ENCODE measurements around the gene USE1. TPM values are rescaled to one million over a fixed set of nuclear protein-coding genes. Genes with fewer than 3 reads are reported as not detected.
A peak's percentile ranks its signal among the peaks of the same experiment; 100 is the strongest.

The USE1 gene
- total and polyA plus RNA-seq, 9 of the 15 experiments (the other 6 are each of a cell fraction or from before 2014, with no cell fraction given): 17.3 to 52.4 (median 34.0) TPM

- no peak for TF ChIP-seq ZNF3 (CRISPR knock-in tag; IDR thresholded peaks at IDR 0.05)
- no peak for TF ChIP-seq ETV5 (CRISPR knock-in tag; IDR thresholded peaks at IDR 0.05; ENCODE audit: low read depth)
- no peak for TF ChIP-seq TAF15 (IDR thresholded peaks at IDR 0.05; ENCODE audit: low read depth, low read length)
- 0 out of 2 replicates have a peak, but pooled peaks have one; percentile 28 for TF ChIP-seq ZNF75A (CRISPR knock-in tag; IDR thresholded peaks at IDR 0.05)
- TF ChIP-seq CBFA2T3 (IDR thresholded peaks at IDR 0.05): no peak
- no peak for TF ChIP-seq SREBF1 (IDR thresholded peaks at IDR 0.05; ENCODE audit: borderline replicate concordance, low read depth, low read length)
- no peak for TF ChIP-seq HDAC6 (IDR thresholded peaks at IDR 0.05; ENCODE audit: low read depth, low read length)
- no peak for TF ChIP-seq SREBF2 (CRISPR knock-in tag; IDR thresholded peaks at IDR 0.05)
- no peak for TF ChIP-seq PREB (CRISPR knock-in tag; IDR thresholded peaks at IDR 0.05)
- peak; percentile 42; the same call in 1 of the 2 replicates for TF ChIP-seq HIVEP1 (CRISPR knock-in tag; IDR thresholded peaks at IDR 0.05)
- TF ChIP-seq, protein P1, sequence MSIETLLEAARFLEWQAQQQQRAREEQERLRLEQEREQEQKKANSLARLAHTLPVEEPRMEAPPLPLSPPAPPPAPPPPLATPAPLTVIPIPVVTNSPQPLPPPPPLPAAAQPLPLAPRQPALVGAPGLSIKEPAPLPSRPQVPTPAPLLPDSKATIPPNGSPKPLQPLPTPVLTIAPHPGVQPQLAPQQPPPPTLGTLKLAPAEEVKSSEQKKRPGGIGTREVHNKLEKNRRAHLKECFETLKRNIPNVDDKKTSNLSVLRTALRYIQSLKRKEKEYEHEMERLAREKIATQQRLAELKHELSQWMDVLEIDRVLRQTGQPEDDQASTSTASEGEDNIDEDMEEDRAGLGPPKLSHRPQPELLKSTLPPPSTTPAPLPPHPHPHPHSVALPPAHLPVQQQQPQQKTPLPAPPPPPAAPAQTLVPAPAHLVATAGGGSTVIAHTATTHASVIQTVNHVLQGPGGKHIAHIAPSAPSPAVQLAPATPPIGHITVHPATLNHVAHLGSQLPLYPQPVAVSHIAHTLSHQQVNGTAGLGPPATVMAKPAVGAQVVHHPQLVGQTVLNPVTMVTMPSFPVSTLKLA (conservative IDR thresholded peaks at IDR 0.05): peak; percentile 12 to 69; a peak in 3 of 4 replicates
- TF ChIP-seq, protein P2, sequence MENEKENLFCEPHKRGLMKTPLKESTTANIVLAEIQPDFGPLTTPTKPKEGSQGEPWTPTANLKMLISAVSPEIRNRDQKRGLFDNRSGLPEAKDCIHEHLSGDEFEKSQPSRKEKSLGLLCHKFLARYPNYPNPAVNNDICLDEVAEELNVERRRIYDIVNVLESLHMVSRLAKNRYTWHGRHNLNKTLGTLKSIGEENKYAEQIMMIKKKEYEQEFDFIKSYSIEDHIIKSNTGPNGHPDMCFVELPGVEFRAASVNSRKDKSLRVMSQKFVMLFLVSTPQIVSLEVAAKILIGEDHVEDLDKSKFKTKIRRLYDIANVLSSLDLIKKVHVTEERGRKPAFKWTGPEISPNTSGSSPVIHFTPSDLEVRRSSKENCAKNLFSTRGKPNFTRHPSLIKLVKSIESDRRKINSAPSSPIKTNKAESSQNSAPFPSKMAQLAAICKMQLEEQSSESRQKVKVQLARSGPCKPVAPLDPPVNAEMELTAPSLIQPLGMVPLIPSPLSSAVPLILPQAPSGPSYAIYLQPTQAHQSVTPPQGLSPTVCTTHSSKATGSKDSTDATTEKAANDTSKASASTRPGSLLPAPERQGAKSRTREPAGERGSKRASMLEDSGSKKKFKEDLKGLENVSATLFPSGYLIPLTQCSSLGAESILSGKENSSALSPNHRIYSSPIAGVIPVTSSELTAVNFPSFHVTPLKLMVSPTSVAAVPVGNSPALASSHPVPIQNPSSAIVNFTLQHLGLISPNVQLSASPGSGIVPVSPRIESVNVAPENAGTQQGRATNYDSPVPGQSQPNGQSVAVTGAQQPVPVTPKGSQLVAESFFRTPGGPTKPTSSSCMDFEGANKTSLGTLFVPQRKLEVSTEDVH (IDR thresholded peaks at IDR 0.05; ENCODE audit: low read depth, partially characterized antibody): peak; percentile 36
- TF ChIP-seq FUS (optimal IDR thresholded peaks at IDR 0.05; ENCODE audit: low read depth, low read length): no peak
- TF ChIP-seq ZNF408 (CRISPR knock-in tag; IDR thresholded peaks at IDR 0.05; ENCODE audit: low read depth): no peak
- TF ChIP-seq ZNF398 (CRISPR knock-in tag; IDR thresholded peaks at IDR 0.05): no peak
- TF ChIP-seq GTF2F1 (IDR thresholded peaks at IDR 0.05; ENCODE audit: low read depth, low read length): no peak
- TF ChIP-seq GABPB1 (CRISPR knock-in tag; IDR thresholded peaks at IDR 0.05): peak; percentile 99
- TF ChIP-seq, protein P3, sequence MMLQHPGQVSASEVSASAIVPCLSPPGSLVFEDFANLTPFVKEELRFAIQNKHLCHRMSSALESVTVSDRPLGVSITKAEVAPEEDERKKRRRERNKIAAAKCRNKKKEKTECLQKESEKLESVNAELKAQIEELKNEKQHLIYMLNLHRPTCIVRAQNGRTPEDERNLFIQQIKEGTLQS (IDR thresholded peaks at IDR 0.05): no peak
- TF ChIP-seq, protein P3 (CRISPR knock-in tag; conservative IDR thresholded peaks at IDR 0.05): peak; percentile 62; the same call in 1 of the 2 replicates
- no peak for TF ChIP-seq NFXL1 (CRISPR knock-in tag; IDR thresholded peaks at IDR 0.05)
These were observed 52.0 kb downstream of the USE1 start, which contains the start of gene BABAM1 (continued) for GRCh38 chr19:17266975-17267788.

All from K562 (cell line).